T-cell (primary cell): ENCODE measurements around the gene SPOCK1. TPM values are rescaled to one million over a fixed set of nuclear protein-coding genes. Genes with fewer than 3 reads are reported as not detected.

Source experiments
- ATAC-seq, 4 experiments: fragments of 200-7000 bp in 3 of 4; fragments of 150-1000 bp in 1 of 4; cut with Tn5 transposase; replicated peaks in 1 of 4; 1 replicate in 3 of 4; 2 replicates in 1 of 4; pipeline ENCODE4 v1.10.0; 2021; ENCODE audit warnings: moderate library complexity in 3 of 4, mild to moderate bottlenecking in 2 of 4, moderate number of reproducible peaks in 1 of 4
- CTCF ChIA-PET, 2 donors: fragments of 300-600 bp; sonication (Branson Sonifier 250); formaldehyde crosslinking; loops; one replicate each; lab custom pipeline; 2022; ENCODE audit warnings: antibody characterized with exemption in 2 of 2; lab: Charles Lee
- POLR2A ChIA-PET, 2 donors: fragments of 300-600 bp; sonication (Branson Sonifier 250); formaldehyde crosslinking; loops; one replicate each; lab custom pipeline; 2022; ENCODE audit warnings: antibody characterized with exemption in 2 of 2; lab: Charles Lee
- DNase-seq, 35 experiments: peaks; one replicate each; pipeline versions ENCODE4 v3.0.0 to v3.0.0-alpha.2; 2013 to 2023
- H3K27ac ChIP-seq: one replicate; pipeline ENCODE4 v1.5.1; 2013; ENCODE audit warnings: low read length
- H3K27me3 ChIP-seq, 2 experiments: replicated peaks in 1 of 2; 1 replicate in 1 of 2; 2 replicates in 1 of 2; pipeline versions ENCODE4 v1.6.1 to v1.7.0; 2013; ENCODE audit warnings: low read length in 1 of 2, mixed read lengths in 1 of 2; ENCODE audit not compliant: control insufficient read depth in 2 of 2, insufficient read depth in 2 of 2; ENCODE audit errors: extremely low read depth in 1 of 2
- H3K36me3 ChIP-seq, 2 donors: 1 replicate in 1 of 2; 2 replicates in 1 of 2; pipeline versions ENCODE4 v1.6.1 to v1.7.0; 2013; ENCODE audit warnings: low read length in 1 of 2; ENCODE audit not compliant: control insufficient read depth in 2 of 2, insufficient read depth in 1 of 2; ENCODE audit errors: extremely low read depth in 1 of 2
- H3K4me1 ChIP-seq, 2 experiments: 1 replicate in 1 of 2; 2 replicates in 1 of 2; pipeline versions ENCODE4 v1.6.1 to v1.7.0; 2013; ENCODE audit warnings: low read length in 2 of 2, mixed read lengths in 1 of 2; ENCODE audit not compliant: insufficient read depth in 2 of 2, control insufficient read depth in 1 of 2; ENCODE audit errors: extremely low read depth in 1 of 2
- H3K4me3 ChIP-seq, 2 donors: 1 replicate in 1 of 2; 2 replicates in 1 of 2; pipeline versions ENCODE4 v1.5.1 to v1.7.0; 2013; ENCODE audit warnings: mild to moderate bottlenecking in 2 of 2, low read length in 1 of 2, moderate library complexity in 1 of 2; ENCODE audit not compliant: control insufficient read depth in 1 of 2; ENCODE audit errors: extremely low read depth in 1 of 2
- H3K9me3 ChIP-seq: 2 replicates; pipeline ENCODE4 v1.7.0; 2013
- H3K27ac Mint-ChIP-seq, 2 donors: one replicate each; pipeline ENCODE4 v1.8.0; 2020 to 2021; ENCODE audit warnings: mild to moderate bottlenecking in 2 of 2, mixed read lengths in 2 of 2
- H3K27me3 Mint-ChIP-seq, 2 donors: one replicate each; pipeline ENCODE4 v1.8.0; 2021 to 2022; ENCODE audit warnings: mixed read lengths in 2 of 2
- H3K36me3 Mint-ChIP-seq: one replicate; pipeline ENCODE4 v1.8.0; 2021; ENCODE audit warnings: mixed read lengths
- H3K4me1 Mint-ChIP-seq, 3 donors: one replicate each; pipeline ENCODE4 v1.8.0; 2020 to 2022; ENCODE audit warnings: mixed read lengths in 3 of 3, mild to moderate bottlenecking in 1 of 3
- H3K4me3 Mint-ChIP-seq, 3 donors: one replicate each; pipeline ENCODE4 v1.8.0; 2020 to 2022; ENCODE audit warnings: mild to moderate bottlenecking in 3 of 3, mixed read lengths in 3 of 3, moderate library complexity in 3 of 3
- H3K9me3 Mint-ChIP-seq, 3 donors: one replicate each; pipeline ENCODE4 v1.8.0; 2020 to 2022; ENCODE audit warnings: mixed read lengths in 3 of 3
- WGBS: methylation state at CpG from one replicate; pipeline ENCODE4 v1.1.5; 2013; ENCODE audit warnings: missing lambda C conversion rate; ENCODE audit not compliant: insufficient coverage; 5-methylcytosine and 5-hydroxymethylcytosine counted together
- total RNA-seq, 35 experiments: library from RNA in 6 of 35; stranded (reverse) in 6 of 35; fragments of 120-200 nt in 1 of 35; gene quantifications; one replicate each; pipeline versions ENCODE4 v1.2.1 to v1.2.4 and lab custom pipeline; 2013 to 2026

The SPOCK1 gene
- total RNA-seq, 5 donors from 2014 or later (not counting 1 experiment from before 2014, with no cell fraction given): 0.57 TPM; not detected in 4

GRCh38 chr5:137016783-137017324 is 482.3 kb downstream of the SPOCK1 start:
- Histone ChIP-seq H3K9me3 (no peaks in the 10 kb centered on the region), H3K36me3 (no peaks in the 10 kb centered on the region), H3K4me1 (no peaks in the 10 kb centered on the region), H3K27ac (no peak overlapping the region), H3K4me3 (no peak overlapping the region), H3K27me3 (no peaks in the 10 kb centered on the region)
- ChIA-PET CTCF (no interaction called here), POLR2A (no interaction called here)
- DNase-seq (no peak), ATAC-seq (no peak)
- Mint-ChIP-seq H3K27me3 (peaks cover 4% of the 10 kb centered on the region in 2 donors), H3K36me3 (no peaks in the 10 kb centered on the region), H3K27ac (no peak overlapping the region), H3K4me1 (no peaks in the 10 kb centered on the region), H3K4me3 (no peak overlapping the region), H3K9me3 (peaks cover 0 to 3% (median 0%) of the 10 kb centered on the region in 3 donors)
- WGBS: 69% methylated on average over 2 of the region's 5 CpGs

DNA sequence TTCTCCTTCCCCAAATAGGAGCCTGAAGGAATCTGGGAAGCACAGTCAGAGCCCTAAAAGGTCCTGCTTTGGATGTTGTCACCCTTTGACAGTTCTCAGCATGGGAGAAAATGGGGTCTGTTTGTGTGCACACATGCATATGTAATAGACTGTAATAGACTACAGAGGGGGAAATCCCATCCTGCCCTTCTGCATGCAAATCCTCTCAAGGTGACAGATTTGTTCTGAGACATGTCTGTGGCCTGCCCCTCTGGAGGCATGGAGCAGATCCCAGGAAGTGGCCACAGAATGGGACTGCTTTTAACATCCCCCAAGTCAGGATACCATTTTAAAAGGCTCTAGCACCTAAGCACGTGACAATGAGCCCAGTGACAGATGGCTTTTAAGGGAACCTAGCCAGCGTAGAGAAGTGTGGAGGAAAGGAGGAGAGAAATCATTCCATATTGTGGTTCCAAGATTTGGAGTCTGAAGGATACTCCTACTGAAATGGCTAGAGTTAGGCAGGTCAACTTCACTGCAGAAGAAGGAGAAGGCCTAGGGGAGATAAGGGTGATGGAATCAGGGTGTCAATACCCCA is 483.5 kb downstream of the SPOCK1 start:
- no peak overlapping the region for H3K4me3 ChIP-seq
- POLR2A ChIA-PET: no interaction called here
- Mint-ChIP-seq H3K36me3 (no peaks in the 10 kb centered on the region), H3K27ac (peak overlapping the region in 1 of 2 donors; percentile 32), H3K4me3 (no peak overlapping the region), H3K9me3 (peaks cover 0 to 3% (median 0%) of the 10 kb centered on the region in 3 donors), H3K27me3 (peaks cover 1 to 4% of the 10 kb centered on the region in 2 donors), H3K4me1 (no peaks in the 10 kb centered on the region)
- no peak for DNase-seq
- H3K27ac ChIP-seq: no peak overlapping the region
- no peaks in the 10 kb centered on the region for H3K27me3 ChIP-seq
- ATAC-seq: no peak
- no peaks in the 10 kb centered on the region for H3K9me3 ChIP-seq
- no peaks in the 10 kb centered on the region for H3K36me3 ChIP-seq
- 80% methylated on average over 2 of the region's 2 CpGs for WGBS
- CTCF ChIA-PET: no interaction called here
- H3K4me1 ChIP-seq: no peaks in the 10 kb centered on the region

GRCh38 chr5:137014731-137015130 is 484.4 kb downstream of the SPOCK1 start:
- Mint-ChIP-seq H3K27ac (no peak overlapping the region), H3K36me3 (no peaks in the 10 kb centered on the region), H3K4me3 (no peak overlapping the region), H3K27me3 (peaks cover 0 to 4% of the 10 kb centered on the region in 2 donors), H3K4me1 (no peaks in the 10 kb centered on the region), H3K9me3 (peaks cover 0 to 3% (median 0%) of the 10 kb centered on the region in 3 donors)
- ATAC-seq: no peak
- no peak for DNase-seq
- Histone ChIP-seq H3K9me3 (no peaks in the 10 kb centered on the region), H3K27me3 (no peaks in the 10 kb centered on the region), H3K36me3 (no peaks in the 10 kb centered on the region), H3K27ac (no peak overlapping the region), H3K4me3 (no peak overlapping the region), H3K4me1 (no peaks in the 10 kb centered on the region)
- WGBS: no CpG with 5 or more reads among the region's 3 CpGs
- CTCF ChIA-PET: no interaction called here
- POLR2A ChIA-PET: no interaction called here

DNA sequence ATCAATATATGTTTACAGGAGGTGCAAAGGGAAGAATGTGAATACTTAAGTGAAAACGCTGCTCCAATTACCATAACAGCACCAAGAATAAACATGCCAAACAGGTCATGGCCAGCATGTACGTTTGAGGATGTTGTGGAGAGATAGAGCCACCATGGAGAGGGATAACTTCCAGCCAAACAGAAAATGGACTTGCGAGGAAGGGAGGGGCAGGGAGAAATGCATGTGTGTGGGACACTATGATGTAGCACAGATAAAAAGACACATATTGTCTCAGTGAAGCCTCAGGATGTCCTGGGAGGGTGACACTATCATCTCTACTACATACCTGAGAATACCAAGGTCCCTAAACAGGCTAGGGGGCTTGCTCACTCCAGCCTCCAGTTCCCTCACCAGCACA is 488.9 kb downstream of the SPOCK1 start:
- Mint-ChIP-seq H3K27me3 (peaks cover 0 to 4% of the 10 kb centered on the region in 2 donors), H3K4me3 (no peak overlapping the region), H3K36me3 (no peaks in the 10 kb centered on the region), H3K9me3 (peaks cover 0 to 12% (median 0%) of the 10 kb centered on the region in 3 donors), H3K27ac (no peak overlapping the region), H3K4me1 (no peaks in the 10 kb centered on the region)
- WGBS: no CpG with 5 or more reads among the region's 3 CpGs
- POLR2A ChIA-PET: no interaction called here
- Histone ChIP-seq H3K36me3 (no peaks in the 10 kb centered on the region), H3K27ac (no peak overlapping the region), H3K27me3 (no peaks in the 10 kb centered on the region), H3K9me3 (no peaks in the 10 kb centered on the region), H3K4me1 (no peaks in the 10 kb centered on the region), H3K4me3 (no peak overlapping the region)
- ATAC-seq: no peak
- CTCF ChIA-PET: no interaction called here
- no peak for DNase-seq

- Histone ChIP-seq H3K27me3 (no peaks in the 10 kb centered on the region), H3K27ac (no peak overlapping the region), H3K4me3 (no peak overlapping the region), H3K36me3 (no peaks in the 10 kb centered on the region), H3K4me1 (no peaks in the 10 kb centered on the region), H3K9me3 (no peaks in the 10 kb centered on the region)
- Mint-ChIP-seq H3K4me3 (no peak overlapping the region), H3K36me3 (no peaks in the 10 kb centered on the region), H3K27me3 (no peaks in the 10 kb centered on the region), H3K9me3 (peaks cover 0 to 15% (median 1%) of the 10 kb centered on the region in 3 donors), H3K4me1 (no peaks in the 10 kb centered on the region), H3K27ac (no peak overlapping the region)
- ChIA-PET CTCF (no interaction called here), POLR2A (no interaction called here)
- DNase-seq: no peak
- ATAC-seq: no peak
- no CpG with 5 or more reads among the region's 2 CpGs for WGBS
Measured at GRCh38 chr5:137004279-137004678, 494.8 kb downstream of the SPOCK1 start.

GRCh38 chr5:137001026-137001569 is 498.0 kb downstream of the SPOCK1 start:
- no peaks in the 10 kb centered on the region for H3K36me3 ChIP-seq
- Mint-ChIP-seq H3K36me3 (no peaks in the 10 kb centered on the region), H3K27ac (no peak overlapping the region), H3K9me3 (peaks cover 0 to 16% (median 1%) of the 10 kb centered on the region in 3 donors), H3K4me1 (no peaks in the 10 kb centered on the region), H3K27me3 (peaks cover 0 to 4% of the 10 kb centered on the region in 2 donors), H3K4me3 (no peak overlapping the region)
- no peaks in the 10 kb centered on the region for H3K27me3 ChIP-seq
- POLR2A ChIA-PET: no interaction called here
- H3K9me3 ChIP-seq: no peaks in the 10 kb centered on the region
- WGBS: 84% methylated on average over 3 of the region's 7 CpGs
- DNase-seq (no peak), ATAC-seq (no peak)
- no peak overlapping the region for H3K4me3 ChIP-seq
- CTCF ChIA-PET: no interaction called here
- no peak overlapping the region for H3K27ac ChIP-seq
- H3K4me1 ChIP-seq: no peaks in the 10 kb centered on the region
